ENCODE results near the gene PIP.
"Not testable (repeated sequence)": the region's sequence is repeated elsewhere in the genome, so short reads cannot be mapped to it uniquely, and the experiment has no call there.

The PIP gene

GRCh38 chr7:143131781-143132180, at the start of gene PIP:
Gene PIP (plus strand): TSS chr7:143132077. CDS start chr7:143132117, 40 bp downstream.
- DNase-seq: no peak

- DNase-seq: no peak
Observed at GRCh38 chr7:143085109-143085508, 46.8 kb upstream of the PIP start.

DNA sequence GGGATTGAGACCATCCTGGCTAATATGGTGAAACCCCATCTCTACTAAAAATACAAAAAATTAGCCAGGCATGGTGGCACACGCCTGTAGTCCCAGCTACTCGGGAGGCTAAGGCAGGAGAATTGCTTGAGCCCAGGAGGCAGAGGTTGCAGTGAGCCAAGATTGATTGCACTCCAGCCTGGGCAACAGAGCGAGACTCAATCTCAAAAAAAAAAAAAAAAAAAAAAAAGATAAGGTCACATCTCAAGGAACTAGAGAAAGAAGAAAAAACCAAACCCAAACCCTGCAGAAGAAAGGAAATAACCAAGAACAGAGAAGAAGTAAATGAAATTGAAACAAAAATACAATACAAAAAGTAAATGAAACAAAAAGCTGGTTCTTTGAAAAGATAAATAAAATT, 46.3 kb upstream of the PIP start:
- not testable (repeated sequence) for DNase-seq

- DNase-seq: not testable (repeated sequence)
Observed at GRCh38 chr7:143088549-143089231, 43.2 kb upstream of the PIP start.

- no peak for DNase-seq
Observed at GRCh38 chr7:143096146-143096545, 35.7 kb upstream of the PIP start.

DNA sequence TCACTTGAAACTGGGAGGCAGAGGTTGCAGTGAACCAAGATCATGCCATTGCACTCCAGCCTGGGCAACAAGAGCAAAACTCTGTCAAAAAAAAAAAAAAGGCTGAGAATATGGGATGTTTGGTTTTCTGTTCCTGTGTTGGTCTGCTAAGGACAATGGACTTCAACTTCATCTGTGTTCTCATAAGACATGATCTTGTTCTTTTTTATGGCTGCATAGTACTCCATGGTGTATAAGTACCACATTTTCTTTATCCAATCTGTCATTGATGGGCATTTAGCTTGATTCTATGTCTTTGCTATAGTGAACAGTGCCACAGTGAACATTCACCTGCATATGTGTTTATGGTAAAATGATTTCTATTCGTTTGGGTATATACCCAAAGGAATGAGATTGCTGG, 32.3 kb upstream of the PIP start:
- not testable (repeated sequence) for DNase-seq

- DNase-seq: no peak
Observed at GRCh38 chr7:143104759-143105158, 27.1 kb upstream of the PIP start.

GRCh38 chr7:143108019-143108418, 23.9 kb upstream of the PIP start:
- not testable (repeated sequence) for DNase-seq

DNA sequence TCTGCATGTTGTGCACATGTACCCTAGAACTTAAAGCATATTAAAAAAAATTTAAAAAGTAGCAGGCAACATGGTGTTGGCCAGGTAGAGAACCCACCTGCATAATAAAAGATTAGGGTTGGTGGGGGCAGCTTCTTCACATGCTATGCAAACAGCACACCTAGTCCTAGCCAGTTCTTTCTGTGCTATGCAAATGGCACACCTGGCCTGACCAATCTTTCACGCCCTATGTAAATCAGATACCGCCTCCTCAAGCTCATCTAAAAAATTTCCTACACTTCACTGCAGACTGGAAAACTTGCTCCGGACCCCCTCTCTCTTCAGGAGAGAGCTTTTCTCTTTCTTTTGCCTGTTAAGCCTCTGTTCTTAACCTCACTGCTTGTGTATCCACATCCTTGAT, 14.5 kb upstream of the PIP start:
- no peak for DNase-seq

DNA sequence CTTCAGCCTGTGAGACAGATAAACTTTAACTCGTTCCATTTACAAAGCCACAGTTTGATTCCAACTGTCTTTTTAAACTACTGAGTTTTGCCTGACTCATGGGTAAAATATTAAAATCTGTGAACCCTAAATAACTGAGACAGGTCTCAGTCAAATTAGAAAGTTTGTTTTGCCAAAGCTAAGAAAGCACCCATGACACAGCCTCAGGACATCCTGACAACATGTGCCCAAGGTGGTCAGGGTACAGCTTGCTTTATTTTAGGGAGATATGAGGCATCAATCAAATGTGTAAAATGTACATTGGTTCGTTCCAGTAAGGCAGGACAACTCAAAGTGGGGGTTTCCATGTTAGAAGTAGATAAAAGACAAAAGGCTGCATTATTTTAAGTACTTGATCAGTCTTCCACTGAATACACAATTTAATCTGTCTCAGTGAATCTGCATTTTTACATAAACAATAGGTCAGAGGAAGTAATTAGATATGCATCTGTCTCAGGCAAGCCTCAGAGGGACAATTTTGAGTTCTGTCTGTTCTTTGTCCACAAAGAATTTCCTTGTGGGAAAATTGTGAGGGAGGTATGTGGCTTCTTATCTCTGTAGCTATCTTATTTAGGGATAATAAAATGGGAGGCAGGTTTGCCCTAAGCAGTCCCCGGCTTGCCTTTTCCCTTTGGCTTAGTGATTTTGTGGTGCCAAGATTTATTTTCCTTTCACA, 11.0 kb upstream of the PIP start:
- no peak for DNase-seq

DNA sequence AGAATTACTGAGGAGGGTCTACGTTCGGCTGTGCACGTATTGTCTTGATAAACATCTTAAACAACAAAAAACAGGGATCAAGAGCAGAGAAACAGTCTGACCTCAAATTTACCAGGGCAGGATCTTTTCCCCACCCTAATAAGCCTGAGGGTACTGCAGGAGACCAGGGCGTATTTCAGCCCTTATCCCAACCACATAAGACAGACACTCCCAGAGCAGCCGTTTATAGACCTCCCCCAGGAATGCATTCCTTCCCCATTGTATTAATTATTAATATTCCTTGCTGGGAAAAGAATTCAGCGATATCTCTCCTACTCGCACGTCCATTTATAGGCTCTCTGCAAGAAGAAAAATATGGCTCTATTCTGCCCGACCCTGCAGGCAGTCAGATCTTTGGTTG, 8.6 kb upstream of the PIP start:
- DNase-seq: not testable (repeated sequence)

DNA sequence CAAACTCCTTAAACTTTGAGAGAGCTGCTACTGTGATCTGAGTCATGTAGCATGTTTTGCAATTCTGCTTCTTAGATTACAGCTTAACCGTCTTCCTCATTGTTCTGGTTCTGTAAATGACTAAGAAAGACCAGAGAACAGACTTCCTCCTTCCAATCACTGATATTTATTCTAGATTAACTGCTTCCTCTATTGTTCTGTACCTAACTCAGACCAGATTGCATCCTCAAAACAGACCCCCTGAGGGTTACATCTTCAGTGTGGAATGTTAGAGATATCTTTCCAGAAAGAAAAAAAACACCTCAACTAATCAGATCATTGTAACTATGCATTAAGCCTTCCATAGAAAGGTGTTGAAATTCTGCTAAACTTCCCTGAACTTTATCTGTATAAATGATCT, 5.7 kb upstream of the PIP start:
- no peak for DNase-seq

DNA sequence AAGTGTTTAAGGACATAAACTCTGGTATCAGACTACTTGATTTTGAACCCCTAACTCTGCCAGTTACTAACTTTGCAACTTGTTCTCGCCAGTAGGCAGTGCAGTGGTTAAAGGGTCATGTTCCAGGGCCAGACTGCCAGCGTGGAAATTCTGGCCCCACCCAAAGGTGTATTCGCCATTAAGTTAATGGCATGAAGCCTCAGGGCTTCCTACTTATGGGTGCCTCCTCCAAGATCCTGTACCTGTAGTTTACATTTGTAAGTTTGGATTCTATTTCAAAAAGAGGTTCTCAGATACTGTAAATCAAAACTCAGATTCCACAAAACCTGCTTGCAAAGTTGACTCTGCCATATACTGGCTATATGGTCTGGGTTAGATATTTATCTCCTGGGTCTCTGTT, 2.8 kb upstream of the PIP start:
- DNase-seq: no peak

- no peak for DNase-seq
Observed at GRCh38 chr7:143129477-143129876, 2.4 kb upstream of the PIP start.

GRCh38 chr7:143130541-143130940, 1.3 kb upstream of the PIP start:
- DNase-seq: no peak

DNA sequence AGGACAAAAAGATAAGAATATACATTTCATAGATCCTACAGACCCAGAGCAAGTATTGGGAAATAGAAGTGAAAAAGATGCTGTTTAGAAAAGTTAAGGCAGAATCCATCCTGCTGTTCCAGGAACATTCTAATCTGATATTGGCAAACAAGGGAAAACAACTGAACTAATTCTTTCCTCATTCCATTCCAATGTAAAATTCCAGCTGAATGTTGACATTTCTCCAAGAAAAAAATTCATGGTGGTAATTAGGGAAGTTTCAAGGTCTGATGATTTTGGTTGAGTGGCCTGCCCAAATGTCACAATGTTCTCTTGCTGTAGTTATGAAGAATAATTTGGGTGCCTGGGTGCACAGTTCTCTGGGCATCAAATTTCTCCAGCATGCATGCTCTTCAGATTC, 15.2 kb downstream of the PIP start:
- DNase-seq: no peak

GRCh38 chr7:143148050-143148449, 16.2 kb downstream of the PIP start:
- no peak for DNase-seq

DNA sequence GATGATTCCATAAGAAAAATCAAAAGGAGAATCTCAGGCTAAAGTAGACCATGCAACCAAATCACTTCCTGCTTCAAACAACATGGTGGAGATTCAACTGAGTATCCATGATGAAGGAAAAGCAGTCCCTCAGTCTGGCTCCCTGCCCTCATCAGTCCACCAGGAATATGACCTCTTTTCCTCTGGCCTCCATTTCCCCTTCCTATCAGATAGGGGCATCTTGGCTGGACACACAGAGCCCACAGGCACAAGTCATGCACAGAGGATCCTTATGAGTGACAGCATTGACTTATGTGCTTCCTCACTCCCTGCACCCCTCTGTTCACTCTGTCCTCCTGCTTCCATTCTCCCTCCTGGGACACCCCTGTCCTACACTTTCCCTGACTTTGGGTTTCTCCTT, 16.8 kb downstream of the PIP start:
- DNase-seq: no peak

GRCh38 chr7:143150696-143151095, 18.8 kb downstream of the PIP start:
- DNase-seq: not testable (repeated sequence)

- DNase-seq: not testable (repeated sequence)
Observed at GRCh38 chr7:143158617-143159016, 26.7 kb downstream of the PIP start.

DNA sequence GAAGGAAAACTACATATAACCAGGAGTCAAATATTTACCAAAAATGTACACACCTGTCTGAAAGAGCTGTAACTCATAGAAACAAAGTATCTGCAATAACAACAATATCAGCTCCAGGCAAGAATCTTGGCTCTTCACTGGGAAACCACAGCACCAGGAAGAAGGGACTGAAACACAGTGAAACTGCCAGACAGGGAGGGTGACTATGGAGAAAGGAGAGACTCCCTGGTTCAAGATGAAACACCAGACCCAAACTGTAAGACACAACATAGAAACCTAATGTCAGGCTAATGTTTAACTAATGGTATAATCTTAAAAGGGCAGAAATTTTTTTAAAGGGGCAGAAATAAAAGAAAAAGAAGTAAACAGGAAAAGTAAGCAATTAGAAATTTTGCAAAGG, 39.8 kb downstream of the PIP start:
- no peak for DNase-seq

- no peak for DNase-seq
Observed at GRCh38 chr7:143172354-143172753, 40.5 kb downstream of the PIP start.

- no peak for DNase-seq
Observed at GRCh38 chr7:143176128-143176527, 44.3 kb downstream of the PIP start.

DNA sequence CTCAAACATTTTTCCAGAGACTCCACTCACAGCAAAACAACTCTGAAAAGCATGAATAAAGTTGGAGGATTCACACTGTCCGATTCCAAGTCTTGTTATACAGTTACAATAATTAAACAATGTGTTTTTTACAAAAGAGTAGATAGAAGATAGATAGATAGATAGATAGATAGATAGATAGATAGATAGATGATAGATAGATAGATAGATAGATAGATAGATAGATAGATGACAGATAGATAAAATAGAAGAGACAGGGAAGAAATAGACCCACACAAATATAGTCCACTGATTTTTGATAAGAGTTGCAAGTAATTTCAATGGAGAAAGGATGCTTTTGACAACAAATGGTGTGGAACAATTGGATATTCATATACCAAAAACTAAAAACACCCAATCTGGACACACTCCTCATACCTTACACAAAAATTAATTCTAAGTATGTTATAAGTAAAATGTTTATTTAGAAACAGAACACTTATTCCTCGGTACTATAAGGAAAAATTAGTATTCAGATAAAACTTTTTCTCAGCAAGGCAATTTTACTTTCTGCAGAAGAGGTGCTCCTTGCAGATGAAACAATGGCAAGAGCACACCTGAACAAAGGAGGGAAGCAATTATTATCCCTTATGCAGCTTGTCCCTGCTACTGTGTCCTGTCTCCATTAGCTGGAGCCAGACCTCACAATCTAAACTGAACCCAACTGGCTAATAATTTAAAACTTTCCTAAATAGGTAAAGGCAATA, 45.7 kb downstream of the PIP start:
- no peak for DNase-seq
